ENCODE measurements around the gene HELZ. TPM values are rescaled to one million over a fixed set of nuclear protein-coding genes. Genes with fewer than 3 reads are reported as not detected.

The HELZ gene
- total RNA-seq, 1 donor from 2014 or later: 147 TPM

GRCh38 chr17:67025216-67025792 lies 219.7 kb downstream of the HELZ start:
- no peak for DNase-seq

- DNase-seq: no peak
Observed at GRCh38 chr17:67024736-67025135, 220.3 kb downstream of the HELZ start.

- no peak for DNase-seq
Observed at GRCh38 chr17:67022451-67022810, 222.6 kb downstream of the HELZ start.

- DNase-seq: no peak
Observed at GRCh38 chr17:67021743-67022450, 223.1 kb downstream of the HELZ start.

DNA sequence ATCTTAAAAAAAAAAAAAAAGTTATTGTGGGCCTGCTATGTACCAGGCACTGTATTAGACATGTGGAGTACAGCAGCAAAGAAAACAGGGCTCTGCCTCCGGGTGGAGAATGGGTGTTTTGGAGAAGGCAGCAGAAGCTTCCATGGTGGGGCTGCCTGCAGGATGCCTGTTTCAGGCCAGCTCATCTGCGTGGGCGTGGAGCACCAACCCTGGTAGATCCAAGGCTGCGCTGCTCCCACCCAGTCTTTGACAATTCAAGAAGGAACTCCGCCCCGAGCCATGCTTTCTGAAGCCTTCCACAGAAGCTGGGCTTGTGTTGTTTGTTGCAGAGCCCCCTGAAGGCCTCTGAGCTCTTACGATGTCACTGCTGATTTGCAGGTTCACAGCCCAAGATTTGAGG lies 223.8 kb downstream of the HELZ start:
- DNase-seq: no peak

Small RNA genes lying within 50 kb of the gene (small RNA-seq; reads per million reads assigned to genes)
- gene AC007448.1 (ENCODE audit: low replicate concordance): not detected
- not detected for gene RF00393 (ENCODE audit: low replicate concordance)
- not detected for gene RNA5SP447 (ENCODE audit: low replicate concordance)

Other genes starting within 250 kb of the HELZ start
- 44.4 TPM for gene CACNG1, start 200.6 kb downstream of the HELZ start, total RNA-seq
- 49.3 TPM for gene PSMD12, start 121.4 kb upstream of the HELZ start, total RNA-seq
- gene PITPNC1, start 132.1 kb upstream of the HELZ start, total RNA-seq: 20.8 TPM